NB4 (cell line): ENCODE results near the gene ANKRD27.
A peak's percentile ranks its signal among the peaks of the same experiment; 100 is the strongest.

ENCODE experiments used
- DNase-seq: peaks from one replicate; pipeline ENCODE4 v3.0.0; 2010; ENCODE audit warnings: low read depth
- H3K4me3 ChIP-seq: one replicate; pipeline ENCODE4 v1.5.1; 2011; ENCODE audit warnings: mild to moderate bottlenecking, low read depth, low read length, moderate library complexity
- CTCF ChIP-seq: IDR thresholded peaks from one replicate; pipeline ENCODE4 v1.5.1; 2012; ENCODE audit warnings: low read depth, low read length
- MAX ChIP-seq: IDR thresholded peaks from 2 replicates; pipeline ENCODE4 v1.6.1; 2011; ENCODE audit warnings: low read depth, low read length
- MYC ChIP-seq: IDR thresholded peaks from 2 replicates; pipeline ENCODE4 v1.6.1; 2011; ENCODE audit warnings: low read depth, low read length
- POLR2A ChIP-seq: IDR thresholded peaks from 2 replicates; pipeline ENCODE4 v1.6.1; 2011; ENCODE audit warnings: mild to moderate bottlenecking; ENCODE audit not compliant: insufficient read length; ENCODE audit errors: extremely low read depth

ANKRD27 gene

GRCh38 chr19:32630338-32630737 is 44.6 kb downstream of the ANKRD27 start:
- H3K4me3 ChIP-seq, result no peak overlapping the region
- peak; percentile 7 for DNase-seq
- TF ChIP-seq POLR2A, result no peak
- TF ChIP-seq MAX, result no peak
- TF ChIP-seq MYC, result no peak
- TF ChIP-seq CTCF, result no peak

GRCh38 chr19:32627714-32628270 is 47.2 kb downstream of the ANKRD27 start:
- no peak overlapping the region for H3K4me3 ChIP-seq
- no peak for DNase-seq
- TF ChIP-seq POLR2A (no peak), CTCF (no peak), MYC (no peak), MAX (no peak)

- H3K4me3 ChIP-seq, result no peak overlapping the region
- DNase-seq, result no peak
- TF ChIP-seq MYC (no peak), MAX (no peak), CTCF (no peak), POLR2A (no peak)
These were observed 48.0 kb downstream of the ANKRD27 start for GRCh38 chr19:32626969-32627368.

- no peak for DNase-seq
- TF ChIP-seq POLR2A (no peak), MYC (no peak), CTCF (no peak), MAX (no peak)
- no peak overlapping the region for H3K4me3 ChIP-seq
These were observed 50.6 kb downstream of the ANKRD27 start for GRCh38 chr19:32624410-32624809.

GRCh38 chr19:32622002-32622401 is 53.0 kb downstream of the ANKRD27 start:
- no peak for DNase-seq
- H3K4me3 ChIP-seq, result no peak overlapping the region
- no peak for TF ChIP-seq MAX
- TF ChIP-seq CTCF, result no peak
- TF ChIP-seq POLR2A, result no peak
- TF ChIP-seq MYC, result no peak

- DNase-seq, result no peak
- H3K4me3 ChIP-seq, result no peak overlapping the region
- TF ChIP-seq MYC (no peak), CTCF (no peak), MAX (no peak), POLR2A (no peak)
These were observed 55.8 kb downstream of the ANKRD27 start for GRCh38 chr19:32619051-32619685.
